NK-92 (cell line): ENCODE measurements around the gene KIF6.

Source experiments
- DNase-seq: peaks from one replicate; lab custom pipeline; 2025; ENCODE audit not compliant: unreplicated experiment; lab: John Stamatoyannopoulos, UW

KIF6 gene

GRCh38 chr6:39664173-39664572 is 61.0 kb downstream of the KIF6 start:
- DNase-seq = no peak

- DNase-seq = no peak
Observed at GRCh38 chr6:39657355-39658135, 67.7 kb downstream of the KIF6 start.

GRCh38 chr6:39654121-39654520 is 71.1 kb downstream of the KIF6 start:
- no peak for DNase-seq

- no peak for DNase-seq
Observed at GRCh38 chr6:39653612-39654011, 71.6 kb downstream of the KIF6 start.

- DNase-seq = no peak
Observed at GRCh38 chr6:39649996-39650395, 75.2 kb downstream of the KIF6 start.

- no peak for DNase-seq
Observed at GRCh38 chr6:39646751-39647420, 78.3 kb downstream of the KIF6 start.

GRCh38 chr6:39642270-39642669 is 82.9 kb downstream of the KIF6 start:
- DNase-seq = no peak

- DNase-seq = no peak
Observed at GRCh38 chr6:39638126-39638822, 86.9 kb downstream of the KIF6 start.

GRCh38 chr6:39634646-39635341 is 90.4 kb downstream of the KIF6 start:
- DNase-seq = no peak

- no peak for DNase-seq
Observed at GRCh38 chr6:39625209-39625608, 100.0 kb downstream of the KIF6 start.

GRCh38 chr6:39623750-39624149 is 101.5 kb downstream of the KIF6 start:
- no peak for DNase-seq

- DNase-seq = no peak
Observed at GRCh38 chr6:39617520-39617919, 107.7 kb downstream of the KIF6 start.

GRCh38 chr6:39617026-39617425 is 108.2 kb downstream of the KIF6 start:
- DNase-seq = no peak

- DNase-seq = no peak
Observed at GRCh38 chr6:39615622-39616021, 109.6 kb downstream of the KIF6 start.

GRCh38 chr6:39614393-39614950 is 110.7 kb downstream of the KIF6 start:
- DNase-seq = no peak

- no peak for DNase-seq
Observed at GRCh38 chr6:39610221-39610620, 115.0 kb downstream of the KIF6 start.

GRCh38 chr6:39608652-39609345 is 116.4 kb downstream of the KIF6 start:
- no peak for DNase-seq

- no peak for DNase-seq
Observed at GRCh38 chr6:39602601-39603519, 122.3 kb downstream of the KIF6 start.

- no peak for DNase-seq
Observed at GRCh38 chr6:39599973-39600372, 125.2 kb downstream of the KIF6 start.
